Hematopoietic multipotent progenitor cell treated with erythropoietin and hydrocortisone succinate and interleukin-3 and kit ligand, for 17 days (in vitro differentiated cells): Measurements from ENCODE around the gene IL24.

Experiments
- DNase-seq: peaks from one replicate; pipeline ENCODE4 v3.0.0-alpha.2; 2015; ENCODE audit warnings: low spot score

IL24 gene

DNA sequence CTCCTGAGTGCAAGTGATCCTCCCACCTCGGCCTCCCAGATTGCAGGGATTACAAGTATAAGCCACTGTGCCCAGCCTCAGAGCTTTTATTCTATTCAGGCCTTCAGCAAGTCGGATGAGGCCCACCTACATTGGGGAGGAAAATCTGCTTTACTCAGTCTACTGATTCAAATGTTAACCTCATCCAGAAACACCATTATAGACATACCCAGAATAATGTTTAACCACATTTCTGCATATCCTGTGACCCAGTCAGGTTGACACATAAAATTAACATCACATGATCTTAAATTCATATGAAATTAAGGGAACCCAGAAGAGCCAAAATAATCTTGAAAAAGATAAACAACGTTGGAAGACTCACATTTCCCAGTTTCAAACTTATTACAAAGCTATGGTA, 16.9 kb upstream of the IL24 start:
- no peak for DNase-seq

DNA sequence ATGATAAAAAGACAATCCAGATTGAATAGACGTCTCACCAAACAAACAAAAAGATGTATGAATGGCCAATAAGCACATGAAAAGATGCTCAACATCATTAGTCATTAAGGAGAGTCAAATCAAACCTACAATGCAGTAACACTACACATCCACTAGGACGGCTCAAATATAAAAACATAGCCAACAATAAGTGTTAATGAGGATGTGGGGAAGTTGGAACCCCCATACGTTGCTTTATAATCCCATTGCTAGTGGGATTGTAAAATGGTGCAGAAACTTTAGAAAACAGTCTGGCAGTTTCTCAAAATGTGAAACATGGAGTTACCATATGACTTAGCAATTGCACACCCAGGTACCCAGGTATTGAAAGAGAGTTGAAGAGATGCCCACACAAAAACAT, 14.7 kb upstream of the IL24 start:
- DNase-seq: no peak

DNA sequence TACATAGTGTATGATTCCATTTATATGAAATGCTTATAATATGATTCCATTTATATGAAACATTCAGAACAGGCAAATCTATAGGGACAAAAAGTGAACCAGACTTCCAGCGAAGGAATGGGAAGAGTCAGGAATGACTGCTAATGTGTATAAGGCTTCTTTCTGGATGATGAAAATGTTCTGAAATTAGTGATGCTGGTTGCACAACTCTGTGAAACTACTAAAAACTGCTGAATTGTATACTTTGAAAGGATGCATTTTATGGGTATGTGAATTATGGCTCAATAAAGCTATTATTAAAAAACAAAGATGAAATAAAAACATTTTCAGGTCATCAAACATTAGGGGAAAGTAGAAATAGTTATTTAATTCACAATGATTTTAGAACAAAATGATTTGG, 14.1 kb upstream of the IL24 start:
- DNase-seq: no peak

DNA sequence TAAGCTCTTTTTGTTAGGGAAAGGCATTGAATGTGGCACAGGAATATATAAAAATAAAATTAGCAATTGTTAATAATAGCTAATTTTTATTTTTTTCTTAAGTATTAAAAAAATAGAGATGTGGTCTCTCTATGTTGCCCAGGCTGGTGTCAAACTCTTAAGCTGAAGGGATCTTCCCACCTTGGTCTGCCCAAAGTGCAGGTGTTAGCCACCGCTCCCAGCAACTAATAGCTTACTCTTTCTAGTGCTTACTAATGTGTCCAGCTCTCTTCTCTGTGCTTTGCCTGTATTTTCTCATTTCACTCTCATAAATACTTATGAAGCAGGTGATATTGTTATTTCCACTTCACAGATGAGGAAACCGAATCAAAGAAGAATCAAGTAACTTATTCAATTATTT, 13.4 kb upstream of the IL24 start:
- DNase-seq: no peak

DNA sequence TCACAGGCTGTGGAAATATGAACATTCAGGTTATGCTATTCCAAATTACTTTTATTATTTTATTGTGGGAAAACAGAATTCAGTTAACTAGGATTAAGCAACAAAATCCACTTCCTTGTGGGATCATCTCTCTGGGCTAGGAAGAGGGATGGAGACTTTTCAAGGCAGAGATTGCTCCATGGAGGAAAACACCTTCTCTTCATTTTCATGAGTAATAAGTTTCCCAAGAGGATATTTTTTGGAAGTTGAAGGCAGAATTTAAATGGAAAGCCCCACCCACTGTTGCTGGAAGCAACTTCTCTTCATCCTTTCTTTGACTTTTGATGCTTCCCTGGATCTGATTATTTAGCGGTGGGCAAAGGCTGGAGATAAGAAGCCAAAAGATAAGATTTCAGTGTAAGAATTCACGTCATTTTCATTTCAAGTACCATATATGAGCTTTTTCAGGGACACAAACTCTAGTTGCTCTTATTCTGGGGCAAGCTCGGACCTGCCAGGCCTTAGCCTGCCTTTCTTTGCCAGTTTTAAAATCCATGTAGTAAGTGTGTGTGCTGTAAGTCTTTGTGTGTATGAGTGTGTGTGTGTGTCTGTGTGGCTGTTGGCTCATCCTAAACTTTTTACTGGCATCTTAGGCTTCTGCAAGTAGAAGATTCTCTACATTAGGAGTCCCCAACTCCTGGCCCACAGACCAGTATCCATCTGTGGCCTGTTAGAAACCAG, 11.7 kb upstream of the IL24 start:
- DNase-seq: no peak

DNA sequence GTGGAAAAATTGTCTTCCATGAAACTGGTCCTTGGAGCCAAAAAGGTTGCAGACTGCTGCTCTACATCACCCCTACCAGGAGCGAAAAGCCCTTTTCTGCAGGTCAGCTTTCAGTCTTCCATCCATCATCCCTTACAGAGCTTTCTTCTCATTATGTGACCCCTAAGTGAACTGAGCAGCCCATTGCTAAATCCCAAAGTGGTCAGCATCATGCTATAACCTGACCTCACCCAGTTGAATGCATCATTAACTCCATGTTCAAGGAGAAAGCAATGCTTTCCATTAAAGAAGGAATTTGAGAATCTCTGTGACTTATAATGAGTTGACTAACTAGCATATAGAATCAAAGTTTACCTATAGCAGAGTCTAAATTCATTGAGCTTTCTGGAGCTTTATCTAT, 10.4 kb upstream of the IL24 start:
- DNase-seq: no peak

DNA sequence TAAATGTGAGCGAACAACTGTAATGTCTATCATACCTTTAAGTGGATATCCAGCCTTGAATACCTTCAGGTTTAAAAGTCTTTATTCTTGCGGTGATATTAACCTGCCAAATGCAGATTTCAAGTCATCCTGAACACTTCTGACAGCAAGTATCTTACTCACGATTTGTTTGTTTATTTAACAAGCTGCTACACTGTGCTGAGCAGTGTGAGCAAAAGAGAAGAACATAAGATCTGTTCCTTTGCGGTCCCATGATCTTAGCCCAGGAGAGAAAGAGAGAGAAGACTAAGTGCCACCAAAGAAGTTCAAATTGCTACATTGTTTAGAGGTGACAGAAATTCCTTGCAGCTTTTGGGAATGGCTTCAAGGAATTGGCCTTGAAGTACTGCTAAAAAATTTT, 9.5 kb upstream of the IL24 start:
- DNase-seq: no peak

DNA sequence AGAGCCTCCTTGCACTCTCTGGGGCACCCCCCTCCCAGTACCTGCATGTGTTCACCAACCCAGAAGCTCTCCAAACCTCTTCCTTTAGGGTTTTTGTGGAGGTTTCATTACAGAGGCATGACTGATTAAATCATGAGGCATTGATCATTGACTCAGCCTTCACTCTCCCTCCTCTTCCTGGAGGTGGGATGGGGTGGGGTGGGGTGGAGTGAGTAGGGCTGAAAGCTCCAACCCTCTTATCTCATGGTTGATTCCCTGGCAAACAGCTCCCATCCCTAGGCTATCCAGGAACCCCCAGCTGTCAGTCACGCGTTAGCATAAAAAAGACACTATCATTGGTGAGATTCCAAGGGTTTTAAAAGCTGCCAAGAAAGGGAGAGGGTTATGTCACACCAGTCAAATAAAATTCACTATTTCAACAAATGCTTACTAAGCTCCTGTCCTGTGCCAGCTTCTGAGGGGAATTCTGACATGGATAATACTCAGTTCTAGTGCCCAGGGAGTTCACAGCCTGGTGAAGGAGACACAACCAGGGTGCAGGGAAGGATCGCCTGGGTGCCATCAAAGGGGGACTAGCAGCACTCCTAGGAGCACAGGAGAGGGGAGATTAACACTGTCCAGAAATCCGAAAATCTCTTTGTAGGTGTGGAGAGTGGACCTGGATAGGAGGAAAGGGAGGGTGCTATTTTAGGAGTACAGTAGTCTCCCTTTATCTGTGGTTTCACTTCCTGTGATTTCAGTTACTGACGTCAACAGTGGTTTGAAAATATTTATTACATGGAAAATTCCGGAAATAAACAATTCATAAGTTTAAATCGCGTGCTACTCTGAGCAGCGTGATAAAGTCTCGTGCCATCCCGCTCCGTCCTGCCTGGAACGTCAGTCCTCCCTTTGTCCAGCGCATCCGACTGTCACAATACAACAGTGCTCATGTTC, 6.8 kb upstream of the IL24 start:
- no peak for DNase-seq

DNA sequence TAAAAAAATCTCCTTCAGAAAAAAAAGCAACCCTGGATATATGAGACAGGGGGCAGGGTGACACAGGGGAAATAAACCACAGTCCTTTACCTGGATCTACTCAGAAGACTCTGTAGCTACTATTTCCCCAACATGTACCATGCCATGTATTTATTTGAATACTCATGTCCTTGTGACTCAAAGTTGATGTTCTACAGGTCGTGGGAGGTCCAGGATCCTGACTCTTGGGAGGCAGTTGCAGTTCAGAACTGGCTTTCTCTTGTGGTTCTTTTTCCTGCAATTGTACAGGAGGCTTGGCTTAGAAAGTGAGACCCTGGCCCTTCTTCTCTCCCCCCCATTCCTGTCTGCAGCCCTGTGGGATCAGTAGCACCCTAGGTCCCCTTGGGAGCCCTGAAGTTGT, 5.8 kb upstream of the IL24 start:
- DNase-seq: no peak

DNA sequence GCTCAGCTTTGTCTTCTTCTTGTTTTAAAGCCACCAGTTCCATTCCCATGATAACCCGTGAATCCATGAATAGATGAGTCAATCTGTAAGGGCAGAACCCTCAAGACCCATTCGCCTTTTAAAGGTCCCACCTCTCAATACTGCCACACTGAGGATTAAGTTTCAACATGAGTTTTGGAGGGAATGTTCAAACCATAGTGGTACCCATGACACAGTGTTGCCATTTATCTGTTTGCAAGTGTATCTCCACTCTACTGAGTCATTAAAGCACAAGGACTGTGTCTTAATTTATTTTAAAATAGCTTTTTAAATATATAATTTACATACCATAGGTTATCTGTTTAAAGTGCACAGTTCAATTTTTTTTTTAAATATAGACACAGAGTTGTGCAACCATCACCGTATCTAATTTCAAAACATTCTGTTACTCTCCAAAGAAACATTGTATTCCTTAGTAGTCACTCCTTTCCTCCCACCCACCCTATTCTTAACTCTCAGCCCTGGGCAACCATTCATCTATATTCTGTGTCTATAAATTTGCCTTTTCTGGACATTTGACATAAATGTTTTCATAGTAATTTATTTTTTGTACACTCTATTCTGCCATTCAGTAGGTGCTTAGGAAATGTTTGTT, 4.8 kb upstream of the IL24 start:
- DNase-seq: no peak

DNA sequence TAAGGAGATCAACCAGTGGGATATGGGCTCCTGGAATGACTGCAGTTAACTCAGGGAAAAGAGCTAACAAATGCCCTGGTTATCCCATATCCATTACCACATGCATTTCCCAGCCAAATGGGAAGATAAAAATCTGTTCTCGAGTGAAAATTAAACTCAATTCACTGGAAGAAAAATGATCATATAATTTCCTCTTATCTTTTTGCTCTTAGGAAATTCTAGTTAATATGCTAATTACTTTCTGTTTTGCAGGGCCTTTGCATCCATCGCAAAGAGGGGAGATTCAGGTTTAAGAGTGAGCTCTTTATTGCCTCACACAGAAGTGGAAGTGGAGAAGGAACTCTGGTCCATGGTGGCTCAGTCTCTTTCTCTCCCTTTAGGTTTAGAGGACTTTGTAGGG, 3.9 kb upstream of the IL24 start:
- DNase-seq: no peak

DNA sequence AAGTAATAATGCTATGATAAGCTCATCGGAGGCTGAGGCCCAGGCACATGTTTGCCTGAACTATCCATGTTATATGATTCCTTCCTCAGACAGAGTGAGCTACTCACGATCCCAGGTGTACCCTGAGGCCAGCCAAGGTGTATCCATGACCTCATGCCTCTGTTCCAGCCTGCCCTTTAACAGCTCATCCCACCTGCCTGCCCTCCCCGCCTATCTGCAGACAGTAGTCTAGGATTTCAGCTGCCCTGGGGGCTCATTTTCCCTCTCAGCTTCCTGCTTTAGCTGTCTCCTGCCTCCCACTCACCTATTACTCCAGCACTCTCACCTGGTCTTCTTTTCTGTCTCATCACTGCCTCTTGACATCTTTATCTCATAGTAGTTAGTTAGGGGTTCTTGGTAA, 1.9 kb upstream of the IL24 start:
- DNase-seq: no peak

DNA sequence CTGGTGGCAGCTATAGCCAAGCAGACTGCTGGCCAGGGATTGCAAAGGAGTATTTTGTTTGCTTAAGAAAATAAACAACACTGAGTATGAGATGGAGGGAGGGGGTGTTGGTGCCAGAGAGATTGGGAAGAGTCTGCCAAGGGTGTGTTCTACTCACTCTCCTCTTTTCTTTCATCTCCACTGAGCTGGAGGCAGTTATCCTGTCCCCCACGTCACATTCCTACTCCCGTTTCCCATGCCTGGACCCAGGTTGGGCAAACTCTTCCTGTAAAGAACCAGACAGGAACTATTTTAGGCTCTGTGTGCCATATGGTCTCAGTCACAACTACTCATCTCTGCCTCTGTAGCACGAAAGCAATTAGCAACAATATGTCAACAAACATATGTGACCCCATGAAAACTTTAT, 1.4 kb upstream of the IL24 start:
- DNase-seq: no peak

DNA sequence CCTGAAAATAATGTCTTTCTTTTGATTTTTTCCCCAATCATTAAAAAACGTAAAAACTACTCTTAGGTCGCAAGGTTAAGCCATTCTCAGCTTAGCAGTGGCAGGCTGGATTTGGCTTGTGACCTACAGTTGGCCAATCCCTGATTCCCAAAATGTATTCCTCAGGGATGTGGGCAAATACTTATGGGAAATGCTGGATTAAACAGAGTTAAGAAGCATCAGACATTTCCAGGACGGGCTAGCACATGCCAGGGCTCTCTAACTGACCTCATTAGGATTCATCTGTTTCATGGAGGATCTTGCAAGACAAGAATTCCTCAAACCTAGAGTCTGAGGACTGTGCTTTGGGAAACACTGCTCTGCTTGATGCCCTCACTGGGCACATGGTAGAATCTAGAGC, 982 bp upstream of the IL24 start:
- no peak for DNase-seq

DNA sequence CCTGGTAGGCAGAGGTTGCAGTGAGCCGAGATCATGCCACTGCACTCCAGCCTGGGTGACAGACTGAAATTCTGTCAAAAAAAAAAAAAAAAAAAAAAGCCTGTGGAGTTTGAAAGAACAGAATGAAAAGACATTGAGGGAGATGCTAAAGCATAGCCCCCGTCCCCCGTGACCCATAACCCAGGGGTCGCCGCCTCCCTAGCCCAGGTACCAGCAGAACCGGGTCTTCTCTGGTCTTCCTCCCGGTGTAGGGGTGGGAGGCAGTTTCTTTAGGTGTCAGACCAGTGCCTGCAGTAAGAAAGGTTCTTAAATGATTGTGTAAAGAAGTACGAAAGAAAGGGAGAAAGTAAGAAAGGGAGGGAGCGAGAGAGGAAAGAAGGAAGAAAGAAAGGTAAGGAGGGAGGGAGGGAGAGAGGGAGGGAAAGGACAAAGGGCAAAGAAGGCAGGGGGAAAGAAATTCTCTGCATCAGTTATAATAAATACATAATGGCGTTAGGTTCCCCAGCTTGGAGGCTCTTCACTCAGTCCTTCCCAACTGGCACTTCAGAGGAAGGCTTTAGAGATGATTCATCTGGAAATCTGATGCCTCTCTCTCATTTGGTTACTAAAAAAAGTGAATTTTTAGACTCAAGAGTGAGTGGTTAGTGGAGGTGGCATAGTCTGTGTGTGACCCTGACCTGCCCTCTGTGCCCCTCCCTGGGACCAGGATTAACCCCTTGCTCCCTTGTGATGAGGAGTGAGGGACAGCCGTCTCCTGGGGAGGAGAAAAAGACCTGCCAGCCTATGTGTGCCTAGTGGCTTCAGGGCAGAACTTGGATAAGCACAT, 1.1 kb downstream of the IL24 start:
- DNase-seq: no peak

DNA sequence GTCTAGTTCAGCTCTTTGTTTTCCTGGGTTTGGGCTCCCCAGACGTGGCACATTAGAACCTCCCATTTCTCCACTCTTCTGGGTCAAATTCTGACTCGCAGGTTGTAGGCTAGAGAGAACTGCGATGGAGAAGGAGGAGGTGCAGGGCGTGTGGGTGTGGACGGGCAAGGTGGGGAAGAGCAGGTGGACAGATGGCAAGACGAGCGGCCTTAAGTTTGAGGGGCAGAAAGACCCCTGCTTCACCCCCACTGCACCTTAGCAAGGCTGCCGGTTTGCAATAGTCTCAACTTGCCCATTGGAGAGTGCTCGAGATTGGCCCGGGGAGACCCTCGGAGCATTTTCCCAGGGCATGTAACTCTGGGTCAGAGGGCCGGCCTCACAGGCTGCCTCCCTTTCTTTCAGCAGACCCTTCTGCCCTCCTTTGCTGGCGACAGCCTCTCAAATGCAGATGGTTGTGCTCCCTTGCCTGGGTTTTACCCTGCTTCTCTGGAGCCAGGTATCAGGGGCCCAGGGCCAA, 1.7 kb downstream of the IL24 start:
- DNase-seq: no peak

DNA sequence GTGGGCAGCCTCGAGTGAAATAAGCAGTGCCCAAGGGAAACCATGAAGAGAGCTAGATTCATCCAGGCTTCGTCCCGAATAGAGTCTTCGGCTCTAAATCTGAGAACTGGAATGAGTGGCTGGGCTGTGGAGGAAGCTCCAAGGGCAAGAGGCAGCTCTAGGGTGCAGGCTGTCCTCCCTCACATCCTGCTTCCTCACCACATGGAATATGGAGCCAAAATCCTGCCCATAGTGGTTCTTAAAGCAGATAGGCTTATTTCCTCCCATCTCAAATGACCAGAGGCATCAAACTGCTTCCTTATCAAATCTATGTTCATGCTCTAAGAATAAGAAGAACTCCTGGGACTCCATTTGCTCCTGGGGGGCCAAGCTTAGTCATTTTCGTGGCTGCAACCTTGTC, 2.5 kb downstream of the IL24 start:
- no peak for DNase-seq

DNA sequence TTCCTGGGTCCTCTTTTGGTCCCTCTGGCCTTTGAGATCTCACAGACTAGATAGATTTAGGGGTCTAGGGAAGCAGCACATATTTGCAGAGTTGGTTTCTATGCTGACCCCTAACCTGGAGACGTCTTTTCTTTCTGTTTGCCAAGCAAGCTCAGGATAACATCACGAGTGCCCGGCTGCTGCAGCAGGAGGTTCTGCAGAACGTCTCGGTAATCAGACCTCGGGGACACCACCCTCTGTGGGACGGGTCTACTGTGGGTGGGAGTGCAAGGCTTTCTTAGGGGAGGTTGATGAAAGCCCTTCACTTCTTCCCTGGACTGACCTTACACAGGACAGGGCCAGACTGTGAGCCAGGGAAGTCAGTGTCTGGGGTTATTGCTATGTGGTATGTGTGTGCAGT, 2.9 kb downstream of the IL24 start:
- no peak for DNase-seq

DNA sequence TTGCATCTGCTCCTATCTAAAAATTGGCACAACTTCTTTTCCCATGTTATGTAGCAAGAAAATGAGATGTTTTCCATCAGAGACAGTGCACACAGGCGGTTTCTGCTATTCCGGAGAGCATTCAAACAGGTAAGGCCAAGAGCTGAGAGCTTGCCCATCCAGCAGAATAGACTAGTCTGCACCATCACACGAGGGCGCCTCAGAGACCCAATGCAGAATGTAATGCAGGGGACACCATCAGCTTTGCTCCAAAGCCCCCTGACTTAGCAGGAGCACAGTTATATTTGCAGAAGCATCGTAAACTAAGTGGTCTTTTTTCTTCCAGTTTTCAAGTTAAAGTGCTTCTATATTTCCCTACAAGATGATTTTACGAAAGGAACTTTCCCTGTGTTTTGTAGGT, 4.7 kb downstream of the IL24 start:
- no peak for DNase-seq

DNA sequence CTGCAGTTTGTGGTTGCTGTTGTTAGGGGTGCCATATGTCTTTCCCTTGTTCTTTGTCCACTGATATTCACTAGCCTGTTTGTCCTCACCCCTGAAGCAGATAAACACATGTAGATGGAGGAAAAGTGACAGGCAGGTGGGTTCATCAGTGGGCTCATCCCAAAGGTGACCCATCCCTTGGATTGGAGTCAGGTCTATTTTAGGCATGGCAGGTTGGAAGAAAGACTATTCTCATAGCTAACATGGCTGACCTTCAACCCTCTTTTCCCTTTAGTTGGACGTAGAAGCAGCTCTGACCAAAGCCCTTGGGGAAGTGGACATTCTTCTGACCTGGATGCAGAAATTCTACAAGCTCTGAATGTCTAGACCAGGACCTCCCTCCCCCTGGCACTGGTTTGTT, 5.5 kb downstream of the IL24 start:
- DNase-seq: no peak

DNA sequence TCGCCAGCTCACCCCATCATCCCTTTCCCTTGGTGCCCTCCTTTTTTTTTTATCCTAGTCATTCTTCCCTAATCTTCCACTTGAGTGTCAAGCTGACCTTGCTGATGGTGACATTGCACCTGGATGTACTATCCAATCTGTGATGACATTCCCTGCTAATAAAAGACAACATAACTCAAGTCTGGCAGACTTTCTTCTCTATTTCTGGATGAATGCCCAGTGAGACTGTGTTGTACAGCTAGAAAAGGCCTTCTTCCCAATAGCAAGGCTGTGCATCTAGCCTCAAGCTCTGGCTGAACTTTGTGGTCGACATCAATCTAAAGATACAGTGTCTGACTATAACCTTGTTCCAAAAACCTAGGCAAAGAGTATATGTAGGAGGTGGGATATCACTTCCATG, 6.4 kb downstream of the IL24 start:
- no peak for DNase-seq
